Liver (tissue), 9 donors: ENCODE measurements around the gene SSRP1. TPM values are rescaled to one million over a fixed set of nuclear protein-coding genes. Genes with fewer than 3 reads are reported as not detected.

Experiments used
- DNase-seq: peaks from one replicate; pipeline ENCODE4 v3.0.0-alpha.2; 2017; ENCODE audit warnings: low spot score
- H3K27ac ChIP-seq, 2 donors: one replicate each; pipeline ENCODE4 v1.7.0; 2013; ENCODE audit warnings: inconsistent platforms in 2 of 2, low read length in 2 of 2, control low read depth in 1 of 2, low read depth in 1 of 2, mild to moderate bottlenecking in 1 of 2
- H3K27me3 ChIP-seq, 4 donors: one replicate each; pipeline versions ENCODE4 v1.6.1 to v1.7.0; 2013; ENCODE audit warnings: low read length in 3 of 4, inconsistent platforms in 1 of 4, mild to moderate bottlenecking in 1 of 4, moderate library complexity in 1 of 4; ENCODE audit not compliant: control insufficient read depth in 4 of 4, insufficient read depth in 4 of 4
- H3K36me3 ChIP-seq, 4 donors: one replicate each; pipeline versions ENCODE4 v1.6.1 to v1.7.0; 2013; ENCODE audit warnings: low read length in 3 of 4, mild to moderate bottlenecking in 3 of 4, low read depth in 1 of 4, moderate library complexity in 1 of 4; ENCODE audit not compliant: control insufficient read depth in 4 of 4, insufficient read depth in 3 of 4
- H3K4me1 ChIP-seq, 4 donors: one replicate each; pipeline versions ENCODE4 v1.6.1 to v1.7.0; 2013; ENCODE audit warnings: low read length in 3 of 4, mild to moderate bottlenecking in 3 of 4, moderate library complexity in 1 of 4; ENCODE audit not compliant: control insufficient read depth in 4 of 4, insufficient read depth in 4 of 4
- H3K4me3 ChIP-seq, 3 donors: one replicate each; pipeline versions ENCODE4 v1.6.1 to v1.7.0; 2013; ENCODE audit warnings: low read length in 3 of 3, control low read depth in 1 of 3, low read depth in 1 of 3, mild to moderate bottlenecking in 1 of 3
- H3K9ac ChIP-seq, 2 donors: one replicate each; pipeline ENCODE4 v1.7.0; 2013; ENCODE audit warnings: low read length in 2 of 2, mild to moderate bottlenecking in 2 of 2, moderate library complexity in 2 of 2, control low read depth in 1 of 2, low read depth in 1 of 2
- H3K9me3 ChIP-seq, 4 donors: one replicate each; pipeline versions ENCODE4 v1.6.1 to v1.7.0; 2013; ENCODE audit warnings: low read length in 3 of 4; ENCODE audit not compliant: control insufficient read depth in 4 of 4
- FOXA1 ChIP-seq: IDR thresholded peaks from 2 replicates; pipeline ENCODE4 v1.6.1; 2016; ENCODE audit warnings: antibody characterized with exemption
- FOXA2 ChIP-seq: IDR thresholded peaks from 2 replicates; pipeline ENCODE4 v1.6.1; 2016; ENCODE audit warnings: antibody characterized with exemption
- GABPA ChIP-seq, 2 donors: IDR thresholded peaks in 1 of 2; conservative IDR thresholded peaks in 1 of 2; 2 replicates each; pipeline ENCODE4 v1.6.1; 2016; ENCODE audit warnings: antibody characterized with exemption in 2 of 2, mild to moderate bottlenecking in 1 of 2, moderate library complexity in 1 of 2
- HNF4A ChIP-seq, 2 donors: conservative IDR thresholded peaks; 2 replicates each; pipeline ENCODE4 v1.6.1; 2016; ENCODE audit warnings: antibody characterized with exemption in 2 of 2, mild to moderate bottlenecking in 2 of 2
- HNF4G ChIP-seq: IDR thresholded peaks from 2 replicates; pipeline ENCODE4 v1.6.1; 2016; ENCODE audit warnings: antibody characterized with exemption
- JUND ChIP-seq, 2 donors: IDR thresholded peaks; 2 replicates each; pipeline ENCODE4 v1.6.1; 2016; ENCODE audit warnings: antibody characterized with exemption in 2 of 2
- NR2F2 ChIP-seq: IDR thresholded peaks from 2 replicates; pipeline ENCODE4 v1.6.1; 2016; ENCODE audit warnings: antibody characterized with exemption
- RAD21 ChIP-seq, 2 donors: IDR thresholded peaks; 2 replicates each; pipeline ENCODE4 v1.6.1; 2016; ENCODE audit warnings: antibody characterized with exemption in 2 of 2, mild to moderate bottlenecking in 2 of 2
- RXRA ChIP-seq, 2 donors: IDR thresholded peaks; 2 replicates each; pipeline ENCODE4 v1.6.1; 2017 to 2018; ENCODE audit warnings: antibody characterized with exemption in 2 of 2, mild to moderate bottlenecking in 1 of 2
- SP1 ChIP-seq: IDR thresholded peaks from 2 replicates; pipeline ENCODE4 v1.6.1; 2018; ENCODE audit warnings: antibody characterized with exemption, mild to moderate bottlenecking
- TAF1 ChIP-seq: conservative IDR thresholded peaks from 2 replicates; pipeline ENCODE4 v1.6.1; 2016; ENCODE audit warnings: antibody characterized with exemption, mild to moderate bottlenecking
- YY1 ChIP-seq: IDR thresholded peaks from 2 replicates; pipeline ENCODE4 v1.6.1; 2016; ENCODE audit warnings: antibody characterized with exemption, mild to moderate bottlenecking
- WGBS: extraction: QIAGEN DNeasy Blood & Tissue Kit; methylation state at CpG from one replicate; pipeline ENCODE4 v1.1.7; 2013; 5-methylcytosine and 5-hydroxymethylcytosine counted together
- polyA plus RNA-seq, 2 donors: library from polyadenylated mRNA; stranded (reverse) in 1 of 2; unstranded in 1 of 2; fragments of 200-250 nt in 1 of 2; fragments of >200 nt in 1 of 2; fragmentation: Nextera tagmentation in 1 of 2; extraction: Ambion mirVana in 1 of 2; gene quantifications; one replicate each; pipeline versions ENCODE4 v1.2.1 to v1.2.3, GENCODE V29; 2013 to 2015
- total RNA-seq, 2 donors: library from RNA; depleted of rRNA; stranded (reverse); fragments of >200 nt; gene quantifications; one replicate each; pipeline ENCODE4 v1.2.3, GENCODE V29; 2014
- TF ChIP-seq, protein P1 (sequence below): IDR thresholded peaks from 2 replicates; pipeline ENCODE4 v1.6.1; 2016; ENCODE audit warnings: antibody characterized with exemption, mild to moderate bottlenecking
- TF ChIP-seq, protein P2 (sequence below): IDR thresholded peaks from 2 replicates; pipeline ENCODE4 v1.6.1; 2016; ENCODE audit warnings: antibody characterized with exemption
- TF ChIP-seq, protein P3 (sequence below): fragments of 150-350 bp; IDR thresholded peaks from 2 replicates; pipeline ENCODE4 v1.5.1; 2017; ENCODE audit warnings: improper control_type of control experiment, low read depth, low read length; ENCODE audit not compliant: missing input control
- TF ChIP-seq, protein P4 (sequence below): IDR thresholded peaks from 2 replicates; pipeline ENCODE4 v1.6.1; 2016; ENCODE audit warnings: antibody characterized with exemption
- TF ChIP-seq, protein P5 (sequence below): IDR thresholded peaks from 2 replicates; pipeline ENCODE4 v1.6.1; 2016; ENCODE audit warnings: antibody characterized with exemption
- donor health status: healthy.
- donor health status: healthy.
- donor health status: healthy.
- donor health status: healthy.
- donor health status: healthy.

SSRP1 gene
- total and polyA plus RNA-seq, 4 donors, result 13.9 to 45.3 (median 28.4) TPM

DNA sequence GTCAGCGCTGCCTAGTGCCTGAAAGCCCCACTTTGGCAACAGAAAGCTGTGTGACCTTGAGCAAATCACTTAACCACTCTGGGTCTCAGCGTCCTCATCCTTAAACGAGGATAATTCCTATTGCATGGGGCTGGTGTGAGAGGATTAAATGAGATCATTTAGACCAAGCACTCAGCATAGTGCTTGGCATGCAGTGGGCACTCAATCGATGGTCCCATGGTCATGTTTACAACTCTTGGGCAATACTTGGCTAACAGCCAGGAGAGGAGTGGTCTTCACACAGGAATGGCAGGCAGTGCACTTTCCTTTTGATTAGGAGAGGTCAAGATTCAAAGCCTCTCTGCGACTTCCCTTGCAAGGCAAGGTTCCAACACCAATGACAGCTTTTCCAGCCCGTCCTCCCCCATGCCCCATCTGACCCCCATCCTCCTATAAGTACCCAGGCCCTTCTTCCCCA is 25.0 kb downstream of the SSRP1 start (continued):
- TF ChIP-seq, protein P1, sequence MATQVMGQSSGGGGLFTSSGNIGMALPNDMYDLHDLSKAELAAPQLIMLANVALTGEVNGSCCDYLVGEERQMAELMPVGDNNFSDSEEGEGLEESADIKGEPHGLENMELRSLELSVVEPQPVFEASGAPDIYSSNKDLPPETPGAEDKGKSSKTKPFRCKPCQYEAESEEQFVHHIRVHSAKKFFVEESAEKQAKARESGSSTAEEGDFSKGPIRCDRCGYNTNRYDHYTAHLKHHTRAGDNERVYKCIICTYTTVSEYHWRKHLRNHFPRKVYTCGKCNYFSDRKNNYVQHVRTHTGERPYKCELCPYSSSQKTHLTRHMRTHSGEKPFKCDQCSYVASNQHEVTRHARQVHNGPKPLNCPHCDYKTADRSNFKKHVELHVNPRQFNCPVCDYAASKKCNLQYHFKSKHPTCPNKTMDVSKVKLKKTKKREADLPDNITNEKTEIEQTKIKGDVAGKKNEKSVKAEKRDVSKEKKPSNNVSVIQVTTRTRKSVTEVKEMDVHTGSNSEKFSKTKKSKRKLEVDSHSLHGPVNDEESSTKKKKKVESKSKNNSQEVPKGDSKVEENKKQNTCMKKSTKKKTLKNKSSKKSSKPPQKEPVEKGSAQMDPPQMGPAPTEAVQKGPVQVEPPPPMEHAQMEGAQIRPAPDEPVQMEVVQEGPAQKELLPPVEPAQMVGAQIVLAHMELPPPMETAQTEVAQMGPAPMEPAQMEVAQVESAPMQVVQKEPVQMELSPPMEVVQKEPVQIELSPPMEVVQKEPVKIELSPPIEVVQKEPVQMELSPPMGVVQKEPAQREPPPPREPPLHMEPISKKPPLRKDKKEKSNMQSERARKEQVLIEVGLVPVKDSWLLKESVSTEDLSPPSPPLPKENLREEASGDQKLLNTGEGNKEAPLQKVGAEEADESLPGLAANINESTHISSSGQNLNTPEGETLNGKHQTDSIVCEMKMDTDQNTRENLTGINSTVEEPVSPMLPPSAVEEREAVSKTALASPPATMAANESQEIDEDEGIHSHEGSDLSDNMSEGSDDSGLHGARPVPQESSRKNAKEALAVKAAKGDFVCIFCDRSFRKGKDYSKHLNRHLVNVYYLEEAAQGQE, result no peak
- TF ChIP-seq JUND (IDR thresholded peaks at IDR 0.05), result peak in 1 of 2 donors; percentile 59
- TF ChIP-seq, protein P2, sequence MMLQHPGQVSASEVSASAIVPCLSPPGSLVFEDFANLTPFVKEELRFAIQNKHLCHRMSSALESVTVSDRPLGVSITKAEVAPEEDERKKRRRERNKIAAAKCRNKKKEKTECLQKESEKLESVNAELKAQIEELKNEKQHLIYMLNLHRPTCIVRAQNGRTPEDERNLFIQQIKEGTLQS, result no peak
- peak; percentile 30 for TF ChIP-seq SP1

DNA sequence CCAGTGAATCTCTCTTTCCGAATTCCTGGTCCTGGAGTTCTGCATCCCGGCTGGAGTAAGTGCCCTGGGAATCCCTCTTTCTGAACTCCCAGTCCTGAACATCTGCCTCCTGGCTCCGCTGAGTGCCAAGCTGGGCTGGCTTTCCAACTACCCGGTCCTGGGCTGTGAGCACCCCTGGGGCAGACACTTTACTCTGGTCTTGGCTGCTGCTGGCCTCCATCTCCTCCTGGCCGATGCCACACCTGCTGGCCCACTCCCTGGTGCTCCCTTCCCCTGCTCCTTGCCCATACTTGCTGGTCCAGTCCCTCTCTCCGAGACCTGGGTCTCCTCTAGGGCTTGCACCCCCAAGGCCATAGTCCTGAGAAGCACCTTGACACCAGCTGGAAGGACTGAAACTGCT is 25.6 kb downstream of the SSRP1 start:
- H3K9me3 ChIP-seq, result no peaks in the 10 kb centered on the region
- peaks cover 3 to 9% (median 5%) of the 10 kb centered on the region in 4 donors for H3K36me3 ChIP-seq
- no peaks in the 10 kb centered on the region for H3K27me3 ChIP-seq
- no peak for DNase-seq
- 45% methylated on average over 6 of the region's 6 CpGs for WGBS
- peak overlapping the region; percentile 11 to 79 (median 70) for H3K4me3 ChIP-seq
- H3K27ac ChIP-seq, result peak overlapping the region; percentile 92 to 93
- peak overlapping the region in 1 of 2 donors; percentile 20 for H3K9ac ChIP-seq
- H3K4me1 ChIP-seq, result peaks cover 45 to 89% (median 76%) of the 10 kb centered on the region in 4 donors
- TF ChIP-seq FOXA2 (no peak), YY1 (no peak), RXRA (IDR thresholded peaks at IDR 0.05) (no peak), GABPA (IDR thresholded peaks at IDR 0.05 in 1 of 2, conservative IDR thresholded peaks at IDR 0.05 in 1 of 2) (no peak), FOXA1 (no peak), HNF4G (no peak)
- TF ChIP-seq, protein P2, result no peak

DNA sequence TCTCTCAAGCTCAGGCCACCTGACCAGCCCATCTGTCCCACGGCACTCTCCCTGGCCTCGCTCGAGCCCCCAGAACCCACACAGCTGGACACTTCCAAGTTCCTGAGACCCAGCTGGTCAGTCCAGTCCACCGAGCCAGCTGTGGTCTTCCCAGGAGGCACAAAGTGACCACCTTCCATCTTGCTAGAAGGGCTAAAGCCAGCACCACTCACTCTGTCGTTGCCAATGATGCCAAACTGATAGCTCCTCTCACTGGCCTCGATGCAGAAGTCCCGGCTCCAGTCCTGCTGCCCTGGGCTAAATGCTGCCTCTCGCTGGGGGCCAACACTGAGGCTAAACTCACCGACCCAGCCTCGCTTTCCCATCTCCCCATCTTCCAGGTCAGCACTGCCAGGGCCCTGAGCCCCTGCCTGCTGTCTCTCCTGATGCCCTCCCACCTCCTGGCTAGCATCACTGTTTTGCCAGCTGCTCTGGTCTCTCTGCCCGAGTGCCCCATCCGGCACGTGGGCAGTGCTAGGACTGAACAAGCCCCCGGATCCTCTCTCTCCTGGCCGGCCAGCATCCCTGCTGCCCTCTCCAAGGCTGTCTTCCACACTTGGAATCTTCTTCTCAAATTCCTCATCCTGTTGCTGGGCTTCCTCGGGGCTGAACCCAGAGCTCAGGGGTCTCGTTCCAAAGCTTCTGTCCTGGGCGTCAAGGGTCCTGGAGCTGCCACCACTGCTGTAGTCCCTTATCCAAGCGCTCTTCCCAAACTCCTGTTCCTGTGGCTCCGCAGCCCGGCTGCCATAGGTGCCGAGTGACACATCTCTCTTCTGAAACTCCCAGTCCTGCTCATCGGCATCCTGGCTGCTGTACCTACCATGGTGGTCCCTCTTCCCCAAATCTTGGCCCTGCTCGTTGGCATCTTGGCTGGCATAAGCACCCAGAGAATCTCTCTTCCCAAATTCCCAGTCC is 26.3 kb downstream of the SSRP1 start:
- Histone ChIP-seq H3K4me3 (no peak overlapping the region), H3K9ac (peak overlapping the region in 1 of 2 donors; percentile 20), H3K9me3 (no peaks in the 10 kb centered on the region), H3K4me1 (peaks cover 41 to 86% (median 71%) of the 10 kb centered on the region in 4 donors), H3K27me3 (no peaks in the 10 kb centered on the region), H3K27ac (peak overlapping the region; percentile 92 to 93), H3K36me3 (peaks cover 3 to 9% (median 5%) of the 10 kb centered on the region in 4 donors)
- 91% methylated on average over 24 of the region's 24 CpGs for WGBS
- no peak for DNase-seq
- TF ChIP-seq RAD21 (IDR thresholded peaks at IDR 0.05) (no peak), NR2F2 (no peak), HNF4A (conservative IDR thresholded peaks at IDR 0.05) (no peak), FOXA2 (no peak), FOXA1 (no peak), JUND (IDR thresholded peaks at IDR 0.05) (no peak), RXRA (IDR thresholded peaks at IDR 0.05) (no peak), TAF1 (no peak), GABPA (IDR thresholded peaks at IDR 0.05 in 1 of 2, conservative IDR thresholded peaks at IDR 0.05 in 1 of 2) (no peak), YY1 (no peak)
- TF ChIP-seq, protein P3, sequence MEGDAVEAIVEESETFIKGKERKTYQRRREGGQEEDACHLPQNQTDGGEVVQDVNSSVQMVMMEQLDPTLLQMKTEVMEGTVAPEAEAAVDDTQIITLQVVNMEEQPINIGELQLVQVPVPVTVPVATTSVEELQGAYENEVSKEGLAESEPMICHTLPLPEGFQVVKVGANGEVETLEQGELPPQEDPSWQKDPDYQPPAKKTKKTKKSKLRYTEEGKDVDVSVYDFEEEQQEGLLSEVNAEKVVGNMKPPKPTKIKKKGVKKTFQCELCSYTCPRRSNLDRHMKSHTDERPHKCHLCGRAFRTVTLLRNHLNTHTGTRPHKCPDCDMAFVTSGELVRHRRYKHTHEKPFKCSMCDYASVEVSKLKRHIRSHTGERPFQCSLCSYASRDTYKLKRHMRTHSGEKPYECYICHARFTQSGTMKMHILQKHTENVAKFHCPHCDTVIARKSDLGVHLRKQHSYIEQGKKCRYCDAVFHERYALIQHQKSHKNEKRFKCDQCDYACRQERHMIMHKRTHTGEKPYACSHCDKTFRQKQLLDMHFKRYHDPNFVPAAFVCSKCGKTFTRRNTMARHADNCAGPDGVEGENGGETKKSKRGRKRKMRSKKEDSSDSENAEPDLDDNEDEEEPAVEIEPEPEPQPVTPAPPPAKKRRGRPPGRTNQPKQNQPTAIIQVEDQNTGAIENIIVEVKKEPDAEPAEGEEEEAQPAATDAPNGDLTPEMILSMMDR, result no peak
- TF ChIP-seq, protein P2, result no peak
- TF ChIP-seq, protein P4, sequence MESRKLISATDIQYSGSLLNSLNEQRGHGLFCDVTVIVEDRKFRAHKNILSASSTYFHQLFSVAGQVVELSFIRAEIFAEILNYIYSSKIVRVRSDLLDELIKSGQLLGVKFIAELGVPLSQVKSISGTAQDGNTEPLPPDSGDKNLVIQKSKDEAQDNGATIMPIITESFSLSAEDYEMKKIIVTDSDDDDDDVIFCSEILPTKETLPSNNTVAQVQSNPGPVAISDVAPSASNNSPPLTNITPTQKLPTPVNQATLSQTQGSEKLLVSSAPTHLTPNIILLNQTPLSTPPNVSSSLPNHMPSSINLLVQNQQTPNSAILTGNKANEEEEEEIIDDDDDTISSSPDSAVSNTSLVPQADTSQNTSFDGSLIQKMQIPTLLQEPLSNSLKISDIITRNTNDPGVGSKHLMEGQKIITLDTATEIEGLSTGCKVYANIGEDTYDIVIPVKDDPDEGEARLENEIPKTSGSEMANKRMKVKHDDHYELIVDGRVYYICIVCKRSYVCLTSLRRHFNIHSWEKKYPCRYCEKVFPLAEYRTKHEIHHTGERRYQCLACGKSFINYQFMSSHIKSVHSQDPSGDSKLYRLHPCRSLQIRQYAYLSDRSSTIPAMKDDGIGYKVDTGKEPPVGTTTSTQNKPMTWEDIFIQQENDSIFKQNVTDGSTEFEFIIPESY, result no peak
- TF ChIP-seq, protein P5, sequence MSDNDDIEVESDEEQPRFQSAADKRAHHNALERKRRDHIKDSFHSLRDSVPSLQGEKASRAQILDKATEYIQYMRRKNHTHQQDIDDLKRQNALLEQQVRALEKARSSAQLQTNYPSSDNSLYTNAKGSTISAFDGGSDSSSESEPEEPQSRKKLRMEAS, result no peak
